IPS-18c (cell line): ENCODE results near the gene BARHL1.

Source experiments
- H3K4me3 ChIP-seq: 2 replicates; pipeline ENCODE4 v1.7.0; 2013; ENCODE audit warnings: low read depth, mild to moderate bottlenecking, low read length, moderate library complexity; ENCODE audit not compliant: insufficient read depth
- H3K9me3 ChIP-seq: one replicate; pipeline ENCODE4 v1.6.1; 2013; ENCODE audit warnings: mild to moderate bottlenecking, low read length, moderate library complexity; ENCODE audit not compliant: control insufficient read depth, insufficient read depth

The BARHL1 gene

GRCh38 chr9:132579427-132579798, 3.0 kb upstream of the BARHL1 start:
- H3K9me3 ChIP-seq, result peaks cover 3% of the 10 kb centered on the region

GRCh38 chr9:132582786-132583583, 579 bp downstream of the BARHL1 start:
- Histone ChIP-seq H3K4me3 (no peak overlapping the region; the same call in 1 of the 2 replicates), H3K9me3 (peaks cover 3% of the 10 kb centered on the region)

More at GRCh38 chr9:132579427-132579798, 3.0 kb upstream of the BARHL1 start:
- peak overlapping the region; percentile 34; the same call in 1 of the 2 replicates for H3K4me3 ChIP-seq

GRCh38 chr9:132583584-132584304, 1.3 kb downstream of the BARHL1 start:
- Histone ChIP-seq H3K9me3 (peaks cover 5% of the 10 kb centered on the region), H3K4me3 (no peak overlapping the region)

GRCh38 chr9:132584601-132585560, 2.5 kb downstream of the BARHL1 start:
- peaks cover 5% of the 10 kb centered on the region for H3K9me3 ChIP-seq
- H3K4me3 ChIP-seq, result 0 out of 2 replicates have a peak overlapping the region, but pooled peaks have one; percentile 15

- peaks cover 5% of the 10 kb centered on the region for H3K9me3 ChIP-seq
- H3K4me3 ChIP-seq, result peak overlapping the region; percentile 25; the same call in 1 of the 2 replicates
Observed at GRCh38 chr9:132585954-132586829, 3.8 kb downstream of the BARHL1 start.

GRCh38 chr9:132586830-132587591, 4.6 kb downstream of the BARHL1 start:
- Histone ChIP-seq H3K4me3 (peak overlapping the region; percentile 40; the same call in 1 of the 2 replicates), H3K9me3 (peaks cover 5% of the 10 kb centered on the region)

GRCh38 chr9:132587592-132587955, 5.2 kb downstream of the BARHL1 start:
- H3K4me3 ChIP-seq, result peak overlapping the region; percentile 40; the same call in 1 of the 2 replicates
- peaks cover 5% of the 10 kb centered on the region for H3K9me3 ChIP-seq

- H3K9me3 ChIP-seq, result peaks cover 3% of the 10 kb centered on the region
- peak overlapping the region; percentile 15; the same call in 1 of the 2 replicates for H3K4me3 ChIP-seq
Observed at GRCh38 chr9:132588098-132588497, 5.7 kb downstream of the BARHL1 start.

- peak overlapping the region; percentile 31; the same call in 1 of the 2 replicates for H3K4me3 ChIP-seq
Observed at GRCh38 chr9:132588501-132589147, 6.2 kb downstream of the BARHL1 start.

GRCh38 chr9:132589148-132590036, 7.0 kb downstream of the BARHL1 start:
- peak overlapping the region; percentile 31; the same call in 1 of the 2 replicates for H3K4me3 ChIP-seq
- peaks cover 2% of the 10 kb centered on the region for H3K9me3 ChIP-seq

More at GRCh38 chr9:132588501-132589147, 6.2 kb downstream of the BARHL1 start:
- peaks cover 2% of the 10 kb centered on the region for H3K9me3 ChIP-seq

- peaks cover 2% of the 10 kb centered on the region for H3K9me3 ChIP-seq
- peak overlapping the region; percentile 31; the same call in 1 of the 2 replicates for H3K4me3 ChIP-seq
Observed at GRCh38 chr9:132590037-132590317, 7.6 kb downstream of the BARHL1 start.

- peak overlapping the region; percentile 31; the same call in 1 of the 2 replicates for H3K4me3 ChIP-seq
- peaks cover 2% of the 10 kb centered on the region for H3K9me3 ChIP-seq
Observed at GRCh38 chr9:132590318-132591182, 8.1 kb downstream of the BARHL1 start.

- peak overlapping the region; percentile 31 for H3K4me3 ChIP-seq
- H3K9me3 ChIP-seq, result peaks cover 2% of the 10 kb centered on the region
Observed at GRCh38 chr9:132591244-132591643, 8.8 kb downstream of the BARHL1 start.
